Lower lobe of right lung (tissue), 2 donors: ENCODE results near the gene DAAM1. TPM values are rescaled to one million over a fixed set of nuclear protein-coding genes. Genes with fewer than 3 reads are reported as not detected.

Source experiments
- ATAC-seq, 2 donors: fragments of 200-7000 bp; cut with Tn5 transposase; one replicate each; pipeline ENCODE4 v1.9.1; 2020 to 2022; ENCODE audit warnings: mild to moderate bottlenecking in 2 of 2, moderate library complexity in 2 of 2
- DNase-seq: peaks from one replicate; pipeline ENCODE4 v3.0.0-alpha.2; 2020
- H3K27ac ChIP-seq: fragments of 200-600 bp; one replicate; pipeline ENCODE4 v1.8.0; 2022
- H3K27me3 ChIP-seq: fragments of 200-600 bp; one replicate; pipeline ENCODE4 v1.8.0; 2022; ENCODE audit warnings: low read depth
- H3K36me3 ChIP-seq: fragments of 200-600 bp; one replicate; pipeline ENCODE4 v1.8.0; 2022; ENCODE audit warnings: mild to moderate bottlenecking
- H3K4me1 ChIP-seq: fragments of 200-600 bp; one replicate; pipeline ENCODE4 v1.8.0; 2022
- H3K4me3 ChIP-seq: fragments of 200-600 bp; one replicate; pipeline ENCODE4 v1.8.0; 2022; ENCODE audit warnings: mild to moderate bottlenecking
- H3K9me3 ChIP-seq: fragments of 200-600 bp; one replicate; pipeline ENCODE4 v1.8.0; 2022
- CTCF ChIP-seq: fragments of 200-600 bp; IDR thresholded peaks from one replicate; pipeline ENCODE4 v1.8.0; 2022; ENCODE audit warnings: antibody characterized with exemption, mild to moderate bottlenecking
- intact Hi-C: fragments of 100-400 bp; cut with DNase I; formaldehyde crosslinking; loops from one replicate; pipeline ENCODE4 v1.11.0; 2022
- total RNA-seq: library from RNA; stranded (reverse); fragmentation: NEBNext Ultra II Directional; extraction: Animal tissue kit (Norgen Biotek cat#: 25700); gene quantifications from one replicate; pipeline ENCODE4 v1.2.1, GENCODE V29; 2021
- donor health status: DM: no; HTN: yes; CAD: no; lungs with severe emphysema.

Gene DAAM1
- total RNA-seq, 1 donor from 2014 or later, result 46.7 TPM

GRCh38 chr14:59406454-59407245 is 218.2 kb downstream of the DAAM1 start:
- intact Hi-C loops, result no loop called here
- Histone ChIP-seq H3K4me1 (peaks cover 15% of the 10 kb centered on the region), H3K27me3 (no peaks in the 10 kb centered on the region), H3K4me3 (no peak overlapping the region), H3K27ac (peak overlapping the region; percentile 63), H3K36me3 (no peaks in the 10 kb centered on the region), H3K9me3 (no peaks in the 10 kb centered on the region)
- DNase-seq (no peak), ATAC-seq (peak in 1 of 2 donors; percentile 26)
- TF ChIP-seq CTCF, result no peak

- ATAC-seq (peak in 1 of 2 donors; percentile 48), DNase-seq (no peak)
- H3K27me3 ChIP-seq, result no peaks in the 10 kb centered on the region
- peaks cover 15% of the 10 kb centered on the region for H3K4me1 ChIP-seq
- H3K36me3 ChIP-seq, result no peaks in the 10 kb centered on the region
- H3K4me3 ChIP-seq, result no peak overlapping the region
- TF ChIP-seq CTCF, result no peak
- intact Hi-C loops, result no loop called here
- peak overlapping the region; percentile 63 for H3K27ac ChIP-seq
- H3K9me3 ChIP-seq, result no peaks in the 10 kb centered on the region
These were observed 219.0 kb downstream of the DAAM1 start for GRCh38 chr14:59407246-59408010.

DNA sequence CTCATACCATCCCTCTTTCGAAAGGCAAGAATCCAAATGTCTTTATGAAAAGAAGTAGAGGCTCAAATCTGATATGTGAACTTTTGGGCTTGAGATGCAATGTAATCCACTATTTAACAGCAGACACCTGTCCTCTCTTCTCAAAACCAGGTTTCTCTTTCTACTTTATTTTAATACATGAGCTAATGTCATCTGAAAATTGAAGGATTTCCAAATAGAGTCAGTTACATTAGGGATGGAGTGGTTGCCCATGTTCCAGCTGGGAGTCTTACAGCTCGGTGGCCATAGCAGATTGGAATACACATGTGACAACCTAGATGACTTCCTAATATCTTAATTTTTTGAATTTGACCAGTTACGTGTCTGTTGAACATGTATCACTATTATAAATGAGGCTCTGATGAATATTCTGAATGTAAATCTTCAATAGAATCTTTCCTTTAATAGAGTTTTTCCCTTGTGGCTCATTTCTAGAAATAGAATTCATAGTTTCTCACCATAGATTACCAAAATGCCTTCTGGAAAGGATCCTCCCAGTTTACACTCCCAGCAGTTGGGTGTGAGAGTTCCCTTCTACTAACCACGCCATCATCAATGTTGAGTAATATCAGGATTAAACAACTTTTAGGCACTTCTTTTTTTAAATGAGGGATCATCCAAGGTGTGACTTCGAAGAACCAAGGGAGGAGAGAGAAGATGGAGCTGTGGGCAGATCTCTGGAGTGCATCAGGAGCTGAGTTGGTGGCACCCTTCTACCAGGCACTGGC is 227.6 kb downstream of the DAAM1 start:
- H3K9me3 ChIP-seq, result no peaks in the 10 kb centered on the region
- no peaks in the 10 kb centered on the region for H3K36me3 ChIP-seq
- DNase-seq (no peak), ATAC-seq (no peak)
- no peak overlapping the region for H3K27ac ChIP-seq
- TF ChIP-seq CTCF, result no peak
- no peaks in the 10 kb centered on the region for H3K4me1 ChIP-seq
- H3K4me3 ChIP-seq, result no peak overlapping the region
- intact Hi-C loops, result no loop called here
- H3K27me3 ChIP-seq, result no peaks in the 10 kb centered on the region

DNA sequence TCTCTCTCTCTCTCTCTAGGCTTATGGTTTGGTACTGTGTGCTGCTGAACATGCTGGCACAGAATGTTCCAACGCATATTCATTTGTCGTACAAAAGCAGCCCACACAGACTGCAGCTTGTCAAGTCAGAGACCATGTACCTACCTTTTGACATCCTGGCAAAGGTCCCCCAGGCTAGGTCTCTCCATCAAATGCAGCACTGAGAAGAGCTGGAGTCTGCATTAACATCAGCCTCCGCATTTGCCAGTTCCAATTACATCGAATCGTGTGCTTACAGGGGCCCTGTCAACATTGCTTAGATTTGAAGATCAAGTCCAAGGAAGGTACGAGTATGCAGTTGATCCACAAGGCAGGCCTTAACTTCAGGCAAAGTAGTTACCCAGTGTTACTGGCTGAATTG is 228.8 kb downstream of the DAAM1 start:
- no peaks in the 10 kb centered on the region for H3K36me3 ChIP-seq
- TF ChIP-seq CTCF, result no peak
- H3K4me1 ChIP-seq, result no peaks in the 10 kb centered on the region
- intact Hi-C loops, result no loop called here
- H3K4me3 ChIP-seq, result no peak overlapping the region
- H3K9me3 ChIP-seq, result no peaks in the 10 kb centered on the region
- no peak overlapping the region for H3K27ac ChIP-seq
- H3K27me3 ChIP-seq, result no peaks in the 10 kb centered on the region
- ATAC-seq (no peak), DNase-seq (no peak)

- H3K4me3 ChIP-seq, result no peak overlapping the region
- H3K27ac ChIP-seq, result no peak overlapping the region
- no peaks in the 10 kb centered on the region for H3K9me3 ChIP-seq
- no peak for DNase-seq
- no peaks in the 10 kb centered on the region for H3K4me1 ChIP-seq
- ATAC-seq, result no peak
- H3K36me3 ChIP-seq, result no peaks in the 10 kb centered on the region
- no peak for TF ChIP-seq CTCF
- intact Hi-C loops, result no loop called here
- no peaks in the 10 kb centered on the region for H3K27me3 ChIP-seq
These were observed 230.8 kb downstream of the DAAM1 start for GRCh38 chr14:59419303-59419702.
